ENCODE data around the gene C3orf22.

Gene C3orf22

DNA sequence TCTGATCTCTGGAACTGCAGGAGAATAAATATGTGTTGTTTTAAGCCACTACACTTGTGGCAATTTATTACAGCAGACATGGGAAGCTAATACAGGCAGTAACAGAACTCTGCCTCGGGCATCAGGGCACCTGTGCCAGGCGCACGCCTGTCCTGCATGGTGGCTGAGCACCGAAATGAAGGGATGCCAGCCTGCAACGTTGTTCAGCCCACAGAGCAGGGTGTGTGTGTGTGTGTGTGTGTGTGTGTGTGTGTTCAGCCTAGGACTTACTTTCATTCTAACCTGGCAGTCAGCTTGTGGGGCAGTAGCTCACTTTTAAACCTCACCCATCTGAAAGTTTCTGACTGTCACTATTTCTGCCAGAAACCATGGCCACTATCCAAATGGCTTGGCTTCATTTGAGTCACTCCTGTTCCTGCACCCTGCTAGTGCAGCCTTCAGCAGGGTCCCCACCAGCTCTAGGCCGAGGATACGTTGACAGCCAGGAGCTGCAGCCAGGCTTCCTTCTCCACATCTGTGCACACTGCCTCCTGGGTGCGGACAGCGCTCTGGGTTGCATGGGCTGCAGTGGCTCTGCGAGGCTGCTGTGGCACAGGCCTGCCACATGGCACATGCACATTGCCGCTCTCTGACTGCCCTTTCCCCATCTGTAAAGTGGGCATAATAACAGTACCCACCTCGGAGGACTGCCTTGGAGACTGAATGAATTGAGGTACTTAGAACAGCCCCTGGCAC is 45.6 kb downstream of the C3orf22 start:
- DNase-seq (ENCODE audit: low read depth in 3 of 3), result no peak

DNA sequence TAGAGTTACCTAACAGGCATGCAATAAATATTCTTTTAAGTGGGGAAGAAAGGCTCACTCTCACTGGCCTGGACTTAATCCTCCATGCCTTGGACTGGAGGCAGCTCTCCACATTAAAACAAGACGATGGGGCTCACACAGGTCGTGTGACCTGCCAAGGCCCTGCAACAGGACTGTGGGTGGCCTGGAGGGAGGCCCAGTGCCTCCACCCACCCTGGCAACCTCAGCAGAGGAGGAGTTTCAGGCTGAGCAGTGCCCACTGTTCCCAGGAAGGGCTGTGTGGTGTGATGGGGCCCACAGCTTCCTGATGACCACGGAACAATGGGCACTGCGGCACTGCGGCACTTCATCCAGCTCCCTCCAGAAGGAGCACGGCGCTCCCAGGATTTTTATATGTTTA is 46.7 kb downstream of the C3orf22 start:
- DNase-seq (ENCODE audit: low read depth in 3 of 3), result no peak

GRCh38 chr3:126511291-126511690 is 47.4 kb downstream of the C3orf22 start:
- no peak for DNase-seq (ENCODE audit: low read depth in 3 of 3)

- no peak for DNase-seq (ENCODE audit: low read depth in 3 of 3)
These were observed 48.3 kb downstream of the C3orf22 start for GRCh38 chr3:126510308-126510910.

GRCh38 chr3:126509597-126510307 is 49.0 kb downstream of the C3orf22 start:
- no peak for DNase-seq (ENCODE audit: low read depth in 3 of 3)

- DNase-seq (ENCODE audit: low read depth in 3 of 3), result no peak
These were observed 50.2 kb downstream of the C3orf22 start for GRCh38 chr3:126508564-126508964.

DNA sequence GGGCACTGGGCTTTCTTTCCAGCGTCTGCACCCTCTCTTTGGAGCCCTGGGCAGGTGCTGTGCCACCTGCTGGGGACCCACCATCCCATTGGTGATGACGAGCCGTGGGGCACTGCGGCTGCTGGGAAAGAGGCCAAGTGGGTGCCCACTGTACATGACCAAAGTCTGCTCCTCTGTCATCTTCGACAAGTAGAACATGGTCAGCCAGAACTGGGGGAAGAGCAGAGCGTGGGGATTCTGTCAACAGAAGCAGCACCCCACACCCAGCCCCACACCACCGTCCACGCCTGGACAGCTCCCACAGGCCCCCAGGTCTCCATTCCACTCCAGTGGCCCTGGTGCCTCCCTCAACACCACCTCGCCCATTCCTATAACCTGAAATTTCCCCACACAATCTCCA is 50.8 kb downstream of the C3orf22 start:
- DNase-seq (ENCODE audit: low read depth in 3 of 3), result no peak

DNA sequence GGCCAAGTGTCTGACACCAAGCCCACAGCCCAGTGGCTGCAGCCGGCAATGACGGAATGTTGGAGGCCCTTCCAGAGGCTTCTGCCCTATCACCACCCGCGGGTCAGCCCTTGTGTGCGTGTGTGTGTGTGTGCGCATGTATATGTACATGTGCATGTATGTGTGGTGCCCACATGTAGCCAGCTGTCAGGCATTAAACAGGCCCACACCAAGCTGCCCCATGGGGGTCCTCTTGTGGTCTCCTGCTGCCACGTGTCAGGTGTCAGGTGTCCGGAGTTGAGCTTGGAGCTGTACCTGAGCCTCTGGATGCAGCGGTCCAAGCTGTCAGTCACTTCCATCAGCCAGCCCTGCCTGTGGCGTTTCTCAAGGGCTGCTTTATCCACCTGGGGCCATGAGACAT is 55.0 kb downstream of the C3orf22 start:
- DNase-seq (ENCODE audit: low read depth in 3 of 3), result no peak

GRCh38 chr3:126502656-126503055 is 56.1 kb downstream of the C3orf22 start:
- DNase-seq (ENCODE audit: low read depth in 3 of 3), result no peak

- DNase-seq (ENCODE audit: low read depth in 3 of 3), result no peak
These were observed 57.0 kb downstream of the C3orf22 start for GRCh38 chr3:126501736-126502135.

GRCh38 chr3:126501054-126501453 is 57.7 kb downstream of the C3orf22 start:
- DNase-seq (ENCODE audit: low read depth in 3 of 3), result no peak

DNA sequence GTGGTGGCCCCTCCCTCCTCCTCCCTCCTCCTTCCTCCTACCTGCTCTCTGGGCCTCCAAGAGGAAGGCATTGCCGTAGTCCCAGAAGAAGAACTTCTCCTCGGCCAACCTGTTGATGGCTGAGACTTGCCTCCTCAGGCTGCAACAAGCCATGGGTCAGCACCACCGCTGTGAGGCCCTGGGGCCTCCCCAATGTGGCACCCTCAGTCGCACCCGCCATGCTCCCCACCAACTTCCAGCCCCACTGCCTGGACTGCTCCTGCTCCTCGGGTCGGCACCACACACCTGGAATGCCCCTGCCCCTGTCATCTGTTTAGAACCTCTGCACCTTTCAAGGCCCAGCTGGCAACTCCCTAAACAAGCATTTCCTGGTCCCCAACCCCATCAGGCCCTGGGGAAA is 58.7 kb downstream of the C3orf22 start:
- DNase-seq (ENCODE audit: low read depth in 3 of 3), result no peak

All from stimulated activated CD4-positive, alpha-beta T cell treated with anti-CD3 and anti-CD28 coated beads, TNF-alpha, amount 100 ng/mL, for 4 hours (primary cell).